DMS79 (cell line): ENCODE results near the gene ARHGAP6.

Experiments
- DNase-seq: peaks from one replicate; lab custom pipeline; 2025; lab: John Stamatoyannopoulos, UW

The ARHGAP6 gene

GRCh38 chrX:11111037-11111851 is 554.5 kb downstream of the ARHGAP6 start, which contains the start of gene HCCS:
TSS of gene HCCS (plus strand) at chrX:11111332. CDS start at chrX:11112061, 729 bp downstream.
- peak; percentile 52 for DNase-seq

- DNase-seq: no peak
Measured at GRCh38 chrX:11109968-11110367, 555.8 kb downstream of the ARHGAP6 start.

DNA sequence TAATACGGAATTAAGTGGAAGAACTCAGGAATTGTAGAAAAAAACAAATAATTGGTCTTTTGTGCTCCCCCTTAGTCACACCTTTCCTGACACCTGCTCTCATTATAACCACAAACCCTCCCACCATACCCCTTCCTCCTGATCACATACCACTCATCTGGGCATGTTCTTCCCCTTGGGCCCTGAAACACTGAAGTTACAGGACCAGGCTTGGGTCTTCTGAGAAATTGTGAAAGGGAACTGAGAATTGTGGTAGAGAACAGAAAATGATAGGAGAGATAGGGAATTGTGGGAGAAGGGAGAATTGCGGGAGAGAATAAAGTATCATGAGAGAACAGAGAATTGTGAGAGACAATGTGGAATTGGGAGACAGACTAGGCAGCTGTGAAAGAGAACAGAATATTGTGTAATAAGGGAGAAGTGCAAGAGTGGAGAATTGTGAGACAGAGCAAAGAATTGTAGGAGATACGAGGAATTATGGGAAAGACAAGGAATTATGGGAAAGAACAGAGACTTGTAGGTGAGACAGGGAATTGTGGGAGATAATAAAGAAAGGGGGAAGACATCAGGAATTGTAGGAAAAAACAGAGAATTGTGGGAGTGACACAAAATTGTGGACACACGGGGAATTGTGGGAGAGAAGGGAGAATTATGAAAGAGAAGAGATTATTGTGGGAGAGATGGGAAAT is 557.3 kb downstream of the ARHGAP6 start:
- DNase-seq: no peak

GRCh38 chrX:11105080-11105479 is 560.6 kb downstream of the ARHGAP6 start:
- no peak for DNase-seq

DNA sequence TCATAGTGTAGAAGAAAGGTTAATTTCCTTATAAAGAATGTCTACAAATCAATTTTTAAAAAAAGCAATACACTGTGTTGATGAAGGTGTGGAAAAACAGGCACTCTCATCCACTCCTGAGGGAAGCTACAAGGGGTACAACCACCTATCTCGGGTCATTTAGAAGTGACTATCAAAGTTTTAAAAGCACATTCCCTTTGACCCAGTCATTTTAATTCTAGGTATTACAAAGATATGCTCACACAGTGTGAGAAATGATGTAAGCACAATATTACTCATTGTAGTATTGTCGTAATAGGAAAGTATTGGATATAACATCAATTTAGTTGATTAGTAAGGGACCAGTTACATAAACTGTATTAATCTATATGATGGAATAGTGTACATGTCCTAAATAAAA is 562.0 kb downstream of the ARHGAP6 start:
- no peak for DNase-seq

DNA sequence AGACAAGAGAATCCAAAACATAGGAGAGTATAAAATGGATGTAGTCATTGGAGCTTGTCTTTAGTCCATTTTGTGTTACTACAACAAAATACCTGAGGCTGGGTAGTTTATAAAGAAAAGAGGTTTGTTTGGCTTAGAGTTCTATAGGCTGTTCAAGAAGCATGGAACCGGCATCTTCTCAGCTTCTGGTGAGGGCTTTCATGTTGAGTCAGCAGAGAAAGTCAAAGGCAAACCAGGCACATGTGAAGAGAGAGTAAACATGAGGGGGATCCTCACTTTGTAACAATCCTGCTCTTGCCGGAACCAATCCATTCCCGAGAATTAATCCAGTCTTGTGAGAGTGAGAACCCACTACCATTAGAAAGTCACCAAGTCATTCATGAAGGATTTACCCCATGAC is 562.7 kb downstream of the ARHGAP6 start:
- DNase-seq: no peak

DNA sequence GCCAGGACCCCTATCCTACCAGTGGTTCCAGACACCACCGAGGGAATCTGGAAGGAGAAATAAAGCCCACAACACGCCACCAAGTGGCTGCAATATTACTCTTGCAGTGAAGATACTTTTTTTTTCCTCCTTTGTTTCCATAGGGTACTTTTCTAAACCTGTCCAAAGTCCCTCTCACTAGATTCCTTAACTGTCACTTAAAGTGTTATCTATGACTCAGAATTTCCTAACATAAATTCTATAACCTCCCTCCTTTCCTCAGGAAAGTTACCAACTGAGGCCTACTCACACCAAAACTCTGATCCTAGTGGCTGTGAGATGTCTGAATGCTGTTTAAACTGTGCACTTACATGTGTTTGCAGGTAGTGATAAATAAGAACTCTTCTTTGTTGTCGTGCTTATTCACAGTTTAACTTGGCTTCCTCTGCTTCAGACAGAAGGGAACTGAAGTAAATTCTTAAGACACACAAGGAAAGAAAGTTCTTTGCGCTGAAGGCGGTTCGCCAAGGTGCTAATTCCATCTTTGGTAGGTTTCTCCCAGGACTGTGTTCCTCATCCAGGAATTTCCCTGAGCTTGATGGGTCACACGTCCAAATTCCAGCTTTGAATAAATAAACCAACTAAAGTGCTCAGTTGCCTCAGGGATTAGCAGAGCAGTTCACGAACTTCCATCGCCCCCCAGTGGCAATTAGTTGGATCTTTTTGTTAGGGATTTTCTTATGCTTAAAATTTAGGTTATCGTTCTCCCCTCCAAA is 565.3 kb downstream of the ARHGAP6 start:
- no peak for DNase-seq

DNA sequence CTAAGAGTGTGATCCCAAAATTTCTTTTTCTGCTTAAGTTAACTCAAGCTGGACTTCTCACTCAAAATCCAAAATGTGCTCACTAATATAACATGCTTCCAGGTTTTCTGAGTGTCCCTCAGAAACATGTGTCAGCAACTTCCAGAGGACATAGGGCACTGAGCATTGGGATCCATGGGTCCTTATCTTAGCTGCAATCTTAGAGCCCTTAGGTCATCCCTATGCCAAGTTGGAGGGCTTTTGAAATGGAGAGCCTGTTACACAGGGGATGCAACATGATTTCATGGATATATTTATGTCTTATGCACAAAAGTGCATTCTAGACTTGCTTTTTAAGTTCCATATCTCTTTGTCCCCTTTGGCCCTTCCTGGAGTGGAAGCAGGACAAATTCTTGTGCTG is 566.3 kb downstream of the ARHGAP6 start:
- no peak for DNase-seq

- no peak for DNase-seq
Measured at GRCh38 chrX:11097933-11098332, 567.8 kb downstream of the ARHGAP6 start.

DNA sequence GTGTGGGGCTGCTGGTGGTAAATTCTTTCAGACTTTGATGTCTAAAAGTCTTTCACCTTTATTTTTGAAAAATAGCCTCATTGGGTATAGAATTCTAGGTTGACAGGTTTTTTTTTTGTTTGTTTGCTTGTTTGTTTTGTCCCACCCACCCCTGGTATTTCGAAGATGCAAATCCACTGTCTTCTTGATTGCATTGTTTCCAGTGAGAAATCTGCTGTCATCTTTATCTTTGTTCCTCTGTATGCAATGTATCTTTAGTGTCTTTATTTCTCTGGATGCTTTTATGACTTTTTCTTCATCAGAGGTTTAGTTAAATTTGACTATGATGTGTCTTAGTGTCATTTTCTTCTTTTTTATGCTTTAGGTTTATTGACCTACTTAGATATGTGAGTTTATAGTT is 575.9 kb downstream of the ARHGAP6 start:
- no peak for DNase-seq
